NCI-H2107 treated with DMSO at 0.1 percent for 48 hours (cell line): ENCODE measurements around the gene IFITM1.
"Not testable (repeated sequence)": the region's sequence is repeated elsewhere in the genome, so short reads cannot be mapped to it uniquely, and the experiment has no call there.

Experiments used
- DNase-seq: peaks from one replicate; lab custom pipeline; 2025; ENCODE audit not compliant: unreplicated experiment; lab: John Stamatoyannopoulos, UW

IFITM1 gene

GRCh38 chr11:362642-363442 lies 49.0 kb downstream of the IFITM1 start:
- no peak for DNase-seq

- not testable (repeated sequence) for DNase-seq
Observed at GRCh38 chr11:363443-363805, 49.6 kb downstream of the IFITM1 start.

GRCh38 chr11:363948-364761 lies 50.3 kb downstream of the IFITM1 start:
- no peak for DNase-seq
